ENCODE results near the gene SINHCAF.

- TF ChIP-seq EZH2 (IDR thresholded peaks at IDR 0.05; ENCODE audit: low read length, missing control alignments) (no peak), CTCF (conservative IDR thresholded peaks at IDR 0.05 in 1 of 2, IDR thresholded peaks at IDR 0.05 in 1 of 2; ENCODE audit: low read depth in 1 of 2, low read length in 2 of 2) (no peak)
Observed at GRCh38 chr12:31231611-31232360, 94.2 kb downstream of the SINHCAF start.
